K562 (cell line): ENCODE results near the gene KLB. TPM values are rescaled to one million over a fixed set of nuclear protein-coding genes. Genes with fewer than 3 reads are reported as not detected.

Experiments
- EZH2 ChIP-seq: IDR thresholded peaks from 2 replicates; pipeline ENCODE4 v1.6.1; 2012; ENCODE audit warnings: low read depth, mild to moderate bottlenecking, inconsistent platforms, low read length, borderline replicate concordance
- HNRNPL ChIP-seq: fragments of 200-400 bp; formaldehyde crosslinking; IDR thresholded peaks from 2 replicates; pipeline ENCODE4 v1.6.1; 2017; ENCODE audit warnings: low read depth, mild to moderate bottlenecking, low read length
- PHF8 ChIP-seq: fragments of 200-600 bp; sonication (generic); IDR thresholded peaks from 2 replicates; pipeline ENCODE4 v1.6.1; 2012; ENCODE audit warnings: mixed run types, mild to moderate bottlenecking, inconsistent platforms, low read length, moderate library complexity, borderline replicate concordance
- POLR2A ChIP-seq: fragments of 450-650 bp; conservative IDR thresholded peaks from 2 replicates; pipeline ENCODE4 v1.6.1; 2016
- ZMIZ1 ChIP-seq, 2 experiments: fragments of 150-350 bp in 1 of 2; IDR thresholded peaks; 2 replicates each; pipeline ENCODE4 v1.6.1; 2012 to 2016; ENCODE audit warnings: low read depth in 2 of 2, low read length in 2 of 2, mild to moderate bottlenecking in 1 of 2, moderate library complexity in 1 of 2
- polyA plus RNA-seq, 8 experiments: library from polyadenylated mRNA; depleted of rRNA in 4 of 8; stranded (reverse) in 5 of 8; unstranded in 3 of 8; fragments of >200 nt; fragmentation: Nextera tagmentation in 2 of 8; fragmentation: Illumina TruSeq in 1 of 8; extraction: Ambion mirVana in 2 of 8; extraction: Trizol in 1 of 8; gene quantifications; 2 replicates each; pipeline versions ENCODE4 v1.2.1 to v1.2.3, GENCODE V29; 2011 to 2014; ENCODE audit warnings: inconsistent platforms in 1 of 8, missing spikeins in 1 of 8
- total RNA-seq, 7 experiments: library from RNA; depleted of rRNA in 6 of 7; stranded (reverse); fragments of >200 nt in 6 of 7; fragmentation: Illumina TruSeq in 2 of 7; extraction: Trizol in 2 of 7; gene quantifications; 2 replicates each; pipeline versions ENCODE4 v1.2.1 to v1.2.3, GENCODE V29; 2011 to 2021; ENCODE audit warnings: low replicate concordance in 1 of 7

The KLB gene
- total and polyA plus RNA-seq, 9 of the 15 experiments (the other 6 are each of a cell fraction or from before 2014, with no cell fraction given): 0.04 to 0.13 TPM; not detected in 7

- TF ChIP-seq PHF8 (peak; percentile 97), EZH2 (no peak), ZMIZ1 (IDR thresholded peaks at IDR 0.05; ENCODE audit: low read depth in 2 of 2, low read length in 2 of 2) (peak in 1 of 2 experiments; percentile 39; a peak in 1 of 4 replicates), HNRNPL (0 out of 2 replicates have a peak, but pooled peaks have one; percentile 41), POLR2A (peak; percentile 99)
Measured at GRCh38 chr4:39458505-39459300, 52.0 kb downstream of the KLB start, which contains the start of the genes LIAS and RPL9 (continued).
